Stimulated activated CD4-positive, alpha-beta T cell treated with anti-CD3 and anti-CD28 coated beads, Interleukin-1b, Interleukin-23, amount 100 ng/mL, for 48 hours (primary cell): ENCODE data around the gene ASAP3.
"Not testable (repeated sequence)": the region's sequence is repeated elsewhere in the genome, so short reads cannot be mapped to it uniquely, and the experiment has no call there.

Source experiments
- DNase-seq: peaks from one replicate; pipeline ENCODE4 v3.0.0-alpha.2; 2020

The ASAP3 gene

DNA sequence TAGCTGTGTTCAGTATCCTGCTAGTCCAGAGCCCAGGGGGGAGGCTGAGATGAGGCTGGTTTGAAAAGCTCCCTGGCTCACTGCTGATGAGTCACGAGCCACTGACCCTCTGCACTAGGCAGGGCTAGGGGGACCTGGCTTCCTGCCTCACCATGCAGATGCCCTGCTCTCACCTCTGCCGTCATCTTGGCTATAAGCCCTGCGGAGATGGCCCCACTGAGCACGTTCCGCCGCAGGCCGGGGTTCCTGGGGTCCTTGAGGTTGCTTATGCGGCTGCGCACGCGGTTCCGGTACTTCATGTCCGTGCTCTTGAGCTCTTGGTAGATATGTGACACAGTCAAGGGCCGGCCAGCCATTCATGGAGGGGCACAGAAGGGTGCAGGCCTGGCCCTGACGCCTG, 90.3 kb downstream of the ASAP3 start:
- DNase-seq = no peak

DNA sequence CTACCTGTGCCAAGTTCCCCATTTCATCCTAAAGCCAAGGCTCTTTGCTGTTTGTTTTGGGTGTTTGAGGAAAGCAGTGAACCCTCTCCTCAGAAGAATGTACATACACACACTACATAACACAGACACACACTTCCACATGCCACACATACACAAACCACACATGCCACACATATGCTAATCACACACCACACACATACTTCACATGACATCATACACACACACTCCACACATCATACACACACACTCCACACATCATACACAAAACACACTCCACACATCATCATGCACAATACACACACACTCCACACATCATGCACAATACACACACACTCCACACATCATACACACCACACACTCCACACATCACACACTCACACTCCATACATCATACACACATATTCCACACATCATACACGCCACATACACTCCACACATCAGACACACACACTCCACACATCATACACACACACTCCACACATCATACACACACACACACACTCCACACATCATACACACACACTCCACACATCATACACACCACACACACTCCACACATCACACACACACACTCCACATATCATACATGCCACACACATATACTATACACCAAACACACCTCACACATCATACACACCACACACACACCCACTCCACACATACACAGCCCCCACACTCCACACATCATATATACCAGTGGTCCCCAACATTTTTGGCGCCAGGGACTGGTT, 91.7 kb downstream of the ASAP3 start:
- DNase-seq = no peak

DNA sequence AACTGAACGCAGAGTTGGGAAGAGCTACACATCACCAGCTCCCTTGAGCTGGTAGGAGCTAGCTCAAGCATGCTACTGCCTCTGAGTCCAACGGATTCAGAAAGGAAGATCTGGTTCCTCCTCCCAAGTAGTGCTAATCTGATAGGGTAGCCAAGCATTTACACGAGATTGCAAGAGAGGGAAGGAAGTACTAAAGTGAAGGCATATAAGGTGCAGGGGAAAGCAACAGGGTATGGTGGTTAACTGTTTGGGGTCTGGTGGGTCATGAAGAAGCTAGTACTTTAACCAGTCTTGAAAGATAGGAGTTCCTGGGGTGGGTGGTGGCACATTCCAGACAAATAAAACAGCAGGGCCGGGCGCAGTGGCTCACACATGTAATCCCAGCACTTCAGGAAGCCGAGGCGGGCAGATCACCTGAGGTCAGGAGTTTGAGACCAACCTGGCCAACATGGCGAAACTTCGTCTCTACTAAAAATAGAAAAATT, 94.1 kb downstream of the ASAP3 start:
- DNase-seq = no peak

DNA sequence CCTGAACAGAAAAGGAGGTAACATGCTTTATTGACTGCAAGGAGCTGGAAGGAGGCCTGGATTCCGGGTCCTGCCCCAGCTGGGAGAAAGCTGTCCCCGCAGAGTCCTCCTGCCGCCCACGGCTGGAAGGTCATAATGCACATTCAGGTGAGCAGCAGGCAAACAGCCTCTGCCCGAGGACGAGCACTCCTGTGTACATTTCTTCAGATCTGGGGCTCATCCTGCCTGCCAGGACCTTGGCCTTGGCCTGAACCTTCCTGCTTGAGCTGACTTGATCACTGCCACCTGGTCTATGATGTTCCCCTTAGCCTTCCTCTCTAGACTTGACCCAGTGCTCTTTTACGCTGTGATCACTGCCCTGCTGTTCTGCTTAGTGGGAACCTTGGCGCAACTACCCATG, 96.5 kb downstream of the ASAP3 start:
- no peak for DNase-seq

DNA sequence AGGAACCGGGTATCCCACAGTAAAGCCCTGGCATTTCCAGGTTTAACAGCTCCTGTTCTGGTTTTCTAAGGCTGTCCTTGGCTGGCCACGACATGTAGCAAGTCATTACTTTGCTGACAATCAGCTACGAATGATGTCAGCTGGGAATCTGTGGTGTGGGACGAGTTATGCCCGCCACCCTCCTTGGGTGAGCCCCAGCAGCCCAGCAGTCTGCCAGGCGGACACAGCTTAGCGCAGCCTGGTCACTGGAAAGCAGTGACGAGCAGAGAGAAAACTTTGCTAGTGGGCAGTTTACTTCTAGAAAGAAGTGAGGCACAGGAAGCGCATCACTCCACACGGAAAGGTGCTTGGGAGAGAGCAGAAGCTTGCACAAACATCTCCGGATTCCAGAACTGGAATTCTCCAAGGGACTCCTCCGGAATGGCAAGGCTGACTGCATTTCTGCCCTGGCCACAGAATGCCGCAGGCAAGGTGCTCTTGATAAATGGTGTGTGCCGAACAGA, 98.8 kb downstream of the ASAP3 start:
- DNase-seq = no peak

DNA sequence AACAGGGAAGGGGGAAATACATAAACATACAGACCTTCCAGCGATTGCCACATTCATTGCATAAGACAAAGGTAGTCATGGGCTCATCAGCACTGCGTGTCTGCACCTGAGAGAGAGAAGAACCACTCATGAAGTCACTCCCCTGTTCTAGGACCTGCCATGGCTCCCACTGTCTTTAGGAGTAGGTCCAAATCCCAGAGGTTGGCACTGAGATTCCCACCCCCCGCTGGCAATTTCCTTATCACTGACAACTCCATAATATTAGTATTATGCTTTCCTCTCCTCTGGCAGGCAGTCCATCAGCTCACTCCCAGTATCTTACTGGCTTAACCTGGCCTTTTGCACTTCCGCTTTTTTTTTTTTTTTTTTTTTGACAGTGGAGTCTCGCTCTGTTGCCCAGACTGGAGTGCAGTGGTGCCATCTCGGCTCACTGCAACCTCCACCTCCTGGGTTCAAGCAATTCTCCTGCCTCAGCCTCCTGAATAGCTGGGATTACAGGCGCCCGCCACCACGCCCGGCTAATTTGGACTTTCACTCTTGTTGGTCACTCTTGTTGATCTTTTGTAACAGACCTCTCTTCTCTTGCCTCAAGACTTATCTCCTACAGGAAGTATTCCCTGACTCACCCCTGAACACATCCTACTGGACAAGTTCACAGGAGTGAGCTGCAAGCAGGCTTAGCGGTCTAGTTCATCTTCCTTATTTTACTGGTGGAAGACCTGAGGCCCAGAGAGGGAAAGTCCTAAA, 99.5 kb downstream of the ASAP3 start:
- DNase-seq = no peak

DNA sequence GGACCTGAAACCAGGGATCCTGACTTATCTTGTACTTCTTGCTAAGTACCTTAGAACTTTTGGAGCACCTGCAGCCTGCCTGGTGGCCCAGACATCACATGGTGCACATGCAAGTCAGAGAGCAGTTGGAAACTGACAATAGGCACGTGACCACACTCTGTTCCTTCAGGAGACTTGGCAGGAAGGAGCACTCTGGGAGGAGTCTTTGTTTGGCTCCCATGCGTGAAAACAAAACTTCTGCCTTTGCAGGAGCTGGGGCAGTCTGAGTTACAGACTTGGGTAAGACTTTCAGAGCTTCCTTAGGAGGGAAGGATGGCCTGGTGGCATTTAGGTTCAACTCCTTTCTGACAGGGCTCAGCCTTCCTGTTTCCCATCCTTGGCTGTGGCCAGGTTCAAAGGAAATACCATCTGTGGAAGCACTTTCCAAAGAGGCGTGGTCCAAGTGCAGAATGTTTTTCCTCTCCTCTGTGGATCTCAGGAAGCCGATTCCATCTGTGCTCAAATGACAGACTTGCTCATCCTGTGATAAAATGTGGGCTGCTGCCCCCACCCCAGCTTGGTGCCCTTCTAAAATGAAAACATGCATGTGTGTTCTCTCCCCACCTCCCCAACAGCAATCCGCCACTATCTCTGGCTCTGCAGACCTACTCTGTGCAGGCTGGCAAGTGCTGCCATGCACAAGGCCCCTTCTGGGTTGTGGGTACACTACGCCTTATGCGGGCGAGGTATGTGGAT, 100.2 kb downstream of the ASAP3 start:
- DNase-seq = no peak

DNA sequence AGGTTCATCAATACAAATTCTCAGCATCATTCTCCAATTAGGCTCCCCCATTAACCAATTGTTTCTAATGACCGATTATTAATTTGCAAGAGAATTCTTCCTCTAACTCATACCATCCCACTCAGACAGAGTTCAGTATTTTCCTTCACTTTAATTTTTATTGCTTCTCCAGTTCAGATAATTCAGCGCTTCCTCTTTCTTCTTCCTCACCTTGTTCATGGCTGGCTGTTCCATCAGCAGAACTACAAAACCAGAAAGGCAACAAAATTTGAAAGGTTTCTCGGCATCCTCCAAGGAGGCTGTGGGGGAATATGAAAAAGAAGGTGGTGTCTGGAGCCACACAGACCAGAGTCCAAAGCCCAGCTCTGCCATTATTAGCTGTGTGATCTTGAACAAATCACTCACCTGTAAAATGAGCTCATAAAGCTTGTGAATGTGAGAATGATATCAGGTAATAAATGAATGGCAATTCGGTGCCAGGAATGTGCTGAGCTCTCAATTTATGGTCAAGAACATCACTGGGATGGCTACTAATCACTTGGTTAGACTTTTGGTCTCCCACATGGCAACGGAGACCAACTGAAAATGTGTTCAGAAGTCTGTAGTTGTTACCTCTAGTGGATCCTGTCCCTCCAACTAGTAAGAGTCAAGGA, 102.6 kb downstream of the ASAP3 start:
- DNase-seq = no peak

DNA sequence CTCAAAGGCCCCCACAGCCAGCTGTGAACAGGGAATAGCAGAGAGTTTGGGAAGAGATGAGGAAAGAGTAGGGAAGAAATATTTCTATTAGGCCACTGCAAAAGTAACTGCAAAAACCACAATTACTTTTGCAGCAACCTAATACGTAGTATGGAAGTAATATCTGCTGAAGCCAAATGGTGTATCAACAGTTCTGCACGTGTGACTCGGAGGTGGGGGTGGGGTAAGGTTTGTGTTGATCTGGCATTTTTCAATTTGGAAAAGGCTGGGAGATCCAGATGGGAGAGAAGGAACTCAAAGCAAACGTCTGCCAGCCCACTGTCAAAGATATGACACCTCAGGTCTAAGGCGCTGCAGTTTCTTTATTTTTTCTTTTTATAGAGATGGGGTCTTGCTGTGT, 103.3 kb downstream of the ASAP3 start:
- DNase-seq = no peak

DNA sequence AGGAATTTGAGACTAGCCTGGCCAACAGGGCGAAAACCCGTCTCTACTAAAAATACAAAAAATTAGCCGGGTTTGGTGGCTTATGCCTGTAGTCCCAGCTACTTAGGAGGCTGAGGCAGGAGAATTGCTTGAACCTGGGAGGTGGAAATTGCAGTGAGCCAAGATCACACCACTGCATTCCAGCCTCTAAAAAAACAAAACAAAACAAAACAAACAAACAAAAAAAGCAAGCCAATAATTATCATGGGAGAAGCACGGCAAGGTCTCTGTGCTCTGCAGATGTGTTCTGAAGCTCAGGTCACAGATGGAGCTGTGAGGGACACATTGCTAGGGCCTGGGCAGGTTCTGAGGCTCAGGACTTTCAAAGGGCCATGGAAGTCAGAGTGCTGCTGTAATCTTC, 103.7 kb downstream of the ASAP3 start:
- DNase-seq = not testable (repeated sequence)
